Astrocyte (in vitro differentiated cells and primary cell): ENCODE results near the gene ATP5F1C. TPM values are rescaled to one million over a fixed set of nuclear protein-coding genes. Genes with fewer than 3 reads are reported as not detected.

Experiments
- DNase-seq: peaks from one replicate; pipeline ENCODE4 v3.0.0-alpha.2; 2010; ENCODE audit warnings: low read depth
- FAIRE-seq: peaks from 2 replicates; lab custom pipeline; 2011; peaks lifted over from hg19 to GRCh38; lab: Jason Lieb, UNC
- H2AFZ ChIP-seq: 2 replicates; pipeline ENCODE4 v1.6.0; 2012; ENCODE audit warnings: low read depth, low read length, inconsistent platforms
- H3K27ac ChIP-seq: 2 replicates; pipeline ENCODE4 v1.5.1; 2011; ENCODE audit warnings: low read depth, low read length, inconsistent platforms
- H3K27me3 ChIP-seq: 2 replicates; pipeline ENCODE4 v1.6.0; 2011; ENCODE audit warnings: low read length, inconsistent platforms; ENCODE audit not compliant: insufficient read depth
- H3K36me3 ChIP-seq: 2 replicates; pipeline ENCODE4 v1.5.1; 2011; ENCODE audit warnings: low read length, inconsistent platforms; ENCODE audit not compliant: insufficient read depth
- H3K4me1 ChIP-seq: 2 replicates; pipeline ENCODE4 v1.5.1; 2011; ENCODE audit warnings: low read length, inconsistent platforms; ENCODE audit not compliant: insufficient read depth
- H3K4me2 ChIP-seq: 2 replicates; pipeline ENCODE4 v1.6.0; 2012; ENCODE audit warnings: low read length, inconsistent platforms
- H3K4me3 ChIP-seq: 2 replicates; pipeline ENCODE4 v1.5.1; 2011; ENCODE audit warnings: low read depth, mild to moderate bottlenecking, low read length, inconsistent platforms; ENCODE audit not compliant: insufficient read depth
- H3K79me2 ChIP-seq: 2 replicates; pipeline ENCODE4 v1.6.0; 2012; ENCODE audit warnings: mild to moderate bottlenecking, low read length, inconsistent platforms; ENCODE audit not compliant: insufficient read depth
- H3K9ac ChIP-seq: 2 replicates; pipeline ENCODE4 v1.6.0; 2012; ENCODE audit warnings: mild to moderate bottlenecking, low read length, inconsistent platforms
- H3K9me3 ChIP-seq: 2 replicates; pipeline ENCODE4 v1.5.1; 2012; ENCODE audit warnings: low read depth, mild to moderate bottlenecking, low read length, inconsistent platforms; ENCODE audit not compliant: insufficient read depth
- H4K20me1 ChIP-seq: 2 replicates; pipeline ENCODE4 v1.6.0; 2012; ENCODE audit warnings: low read length, inconsistent platforms; ENCODE audit not compliant: insufficient read depth
- H3K27ac Mint-ChIP-seq: one replicate; pipeline ENCODE4 v1.8.0; 2021; ENCODE audit warnings: mild to moderate bottlenecking, mixed read lengths; ENCODE audit not compliant: unreplicated experiment
- H3K27me3 Mint-ChIP-seq: one replicate; pipeline ENCODE4 v1.8.0; 2021; ENCODE audit warnings: low read depth, mixed read lengths; ENCODE audit not compliant: unreplicated experiment
- H3K36me3 Mint-ChIP-seq: one replicate; pipeline ENCODE4 v1.8.0; 2021; ENCODE audit warnings: low read depth, mixed read lengths; ENCODE audit not compliant: unreplicated experiment
- H3K4me1 Mint-ChIP-seq: one replicate; pipeline ENCODE4 v1.8.0; 2021; ENCODE audit warnings: low read depth, mixed read lengths; ENCODE audit not compliant: unreplicated experiment
- H3K4me3 Mint-ChIP-seq: one replicate; pipeline ENCODE4 v1.8.0; 2021; ENCODE audit warnings: mild to moderate bottlenecking, moderate library complexity, mixed read lengths; ENCODE audit not compliant: unreplicated experiment
- H3K9me3 Mint-ChIP-seq: one replicate; pipeline ENCODE4 v1.8.0; 2021; ENCODE audit warnings: mild to moderate bottlenecking, mixed read lengths; ENCODE audit not compliant: unreplicated experiment
- EZH2 ChIP-seq: IDR thresholded peaks from 2 replicates; pipeline ENCODE4 v1.6.1; 2012; ENCODE audit warnings: mild to moderate bottlenecking, low read length, inconsistent platforms; ENCODE audit not compliant: insufficient read depth
- total RNA-seq: library from RNA; stranded (reverse); gene quantifications from 2 replicates; pipeline ENCODE4 v1.2.1, GENCODE V29; 2021
- TF ChIP-seq, protein P1 (sequence below): IDR thresholded peaks from 2 replicates; pipeline ENCODE4 v1.5.1; 2011; ENCODE audit warnings: low read depth, mild to moderate bottlenecking, inconsistent platforms, low read length, moderate library complexity; ENCODE audit not compliant: insufficient read depth

ATP5F1C gene
- total RNA-seq, 1 donor from 2014 or later = 267 TPM

- Histone ChIP-seq H4K20me1 (peaks cover 46% of the 10 kb centered on the region), H3K36me3 (peaks cover 12% of the 10 kb centered on the region), H3K27ac (no peak overlapping the region), H3K4me2 (no peak overlapping the region), H3K4me1 (peaks cover 44% of the 10 kb centered on the region), H3K9me3 (no peaks in the 10 kb centered on the region), H3K79me2 (peaks cover 75% of the 10 kb centered on the region), H2AFZ (no peak overlapping the region), H3K4me3 (no peak overlapping the region), H3K9ac (no peak overlapping the region), H3K27me3 (no peaks in the 10 kb centered on the region)
- FAIRE-seq (no peak), DNase-seq (no peak)
- TF ChIP-seq, protein P1, sequence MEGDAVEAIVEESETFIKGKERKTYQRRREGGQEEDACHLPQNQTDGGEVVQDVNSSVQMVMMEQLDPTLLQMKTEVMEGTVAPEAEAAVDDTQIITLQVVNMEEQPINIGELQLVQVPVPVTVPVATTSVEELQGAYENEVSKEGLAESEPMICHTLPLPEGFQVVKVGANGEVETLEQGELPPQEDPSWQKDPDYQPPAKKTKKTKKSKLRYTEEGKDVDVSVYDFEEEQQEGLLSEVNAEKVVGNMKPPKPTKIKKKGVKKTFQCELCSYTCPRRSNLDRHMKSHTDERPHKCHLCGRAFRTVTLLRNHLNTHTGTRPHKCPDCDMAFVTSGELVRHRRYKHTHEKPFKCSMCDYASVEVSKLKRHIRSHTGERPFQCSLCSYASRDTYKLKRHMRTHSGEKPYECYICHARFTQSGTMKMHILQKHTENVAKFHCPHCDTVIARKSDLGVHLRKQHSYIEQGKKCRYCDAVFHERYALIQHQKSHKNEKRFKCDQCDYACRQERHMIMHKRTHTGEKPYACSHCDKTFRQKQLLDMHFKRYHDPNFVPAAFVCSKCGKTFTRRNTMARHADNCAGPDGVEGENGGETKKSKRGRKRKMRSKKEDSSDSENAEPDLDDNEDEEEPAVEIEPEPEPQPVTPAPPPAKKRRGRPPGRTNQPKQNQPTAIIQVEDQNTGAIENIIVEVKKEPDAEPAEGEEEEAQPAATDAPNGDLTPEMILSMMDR = no peak
- no peaks in the 10 kb centered on the region for H3K27me3 Mint-ChIP-seq
- H3K9me3 Mint-ChIP-seq = no peaks in the 10 kb centered on the region
- no peak overlapping the region for H3K4me3 Mint-ChIP-seq
- H3K36me3 Mint-ChIP-seq = peaks cover 7% of the 10 kb centered on the region
- peaks cover 55% of the 10 kb centered on the region for H3K4me1 Mint-ChIP-seq
- H3K27ac Mint-ChIP-seq = no peak overlapping the region
These were observed 6.5 kb downstream of the ATP5F1C start for GRCh38 chr10:7794251-7795026.

DNA sequence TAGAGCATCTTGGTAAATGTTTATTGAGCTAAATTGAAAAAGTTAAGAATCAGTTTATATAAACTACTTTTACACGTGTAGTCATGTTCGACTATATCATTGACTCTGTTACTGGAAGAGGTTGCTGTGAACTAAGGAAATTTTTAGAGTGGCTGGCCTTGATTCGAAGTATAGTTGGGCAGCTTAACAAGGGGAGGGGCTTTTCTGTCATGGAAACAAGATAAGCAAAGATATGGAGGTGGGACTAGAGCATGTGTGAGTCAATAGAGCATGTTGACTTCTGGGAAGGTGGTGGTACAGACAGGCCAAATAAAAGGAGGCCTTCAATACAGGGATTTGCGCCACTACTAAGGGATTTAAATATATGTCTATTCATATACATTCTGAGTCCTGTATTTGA, 7.6 kb downstream of the ATP5F1C start:
- Histone ChIP-seq H3K4me3 (no peak overlapping the region), H3K9ac (no peak overlapping the region), H3K9me3 (no peaks in the 10 kb centered on the region), H4K20me1 (peaks cover 38% of the 10 kb centered on the region), H2AFZ (no peak overlapping the region), H3K36me3 (peaks cover 18% of the 10 kb centered on the region), H3K4me2 (no peak overlapping the region), H3K27ac (no peak overlapping the region), H3K27me3 (no peaks in the 10 kb centered on the region), H3K4me1 (peaks cover 39% of the 10 kb centered on the region), H3K79me2 (peaks cover 64% of the 10 kb centered on the region)
- Mint-ChIP-seq H3K27me3 (no peaks in the 10 kb centered on the region), H3K4me3 (no peak overlapping the region), H3K4me1 (peaks cover 52% of the 10 kb centered on the region), H3K36me3 (peaks cover 10% of the 10 kb centered on the region), H3K9me3 (no peaks in the 10 kb centered on the region), H3K27ac (peak overlapping the region; percentile 66)
- no peak for FAIRE-seq
- TF ChIP-seq EZH2 = no peak
- TF ChIP-seq, protein P1 = no peak
- peak; percentile 81 for DNase-seq

GRCh38 chr10:7797582-7797981, 9.6 kb downstream of the ATP5F1C start:
- Histone ChIP-seq H3K79me2 (peaks cover 44% of the 10 kb centered on the region), H3K27ac (peak overlapping the region; percentile 89), H4K20me1 (peaks cover 18% of the 10 kb centered on the region), H3K27me3 (no peaks in the 10 kb centered on the region), H3K4me1 (peaks cover 27% of the 10 kb centered on the region), H3K4me2 (peak overlapping the region; percentile 74), H3K9ac (peak overlapping the region; percentile 71), H2AFZ (no peak overlapping the region), H3K9me3 (no peaks in the 10 kb centered on the region), H3K36me3 (peaks cover 36% of the 10 kb centered on the region), H3K4me3 (no peak overlapping the region)
- DNase-seq (peak; percentile 97), FAIRE-seq (peak; percentile 96)
- TF ChIP-seq EZH2 = no peak
- TF ChIP-seq, protein P1 = no peak
- H3K9me3 Mint-ChIP-seq = no peaks in the 10 kb centered on the region
- peaks cover 40% of the 10 kb centered on the region for H3K4me1 Mint-ChIP-seq
- no peaks in the 10 kb centered on the region for H3K27me3 Mint-ChIP-seq
- no peak overlapping the region for H3K4me3 Mint-ChIP-seq
- H3K36me3 Mint-ChIP-seq = peaks cover 12% of the 10 kb centered on the region
- H3K27ac Mint-ChIP-seq = peak overlapping the region; percentile 88
